ENCODE results near the gene DESI1.
A peak's percentile ranks its signal among the peaks of the same experiment; 100 is the strongest.

DESI1 gene

DNA sequence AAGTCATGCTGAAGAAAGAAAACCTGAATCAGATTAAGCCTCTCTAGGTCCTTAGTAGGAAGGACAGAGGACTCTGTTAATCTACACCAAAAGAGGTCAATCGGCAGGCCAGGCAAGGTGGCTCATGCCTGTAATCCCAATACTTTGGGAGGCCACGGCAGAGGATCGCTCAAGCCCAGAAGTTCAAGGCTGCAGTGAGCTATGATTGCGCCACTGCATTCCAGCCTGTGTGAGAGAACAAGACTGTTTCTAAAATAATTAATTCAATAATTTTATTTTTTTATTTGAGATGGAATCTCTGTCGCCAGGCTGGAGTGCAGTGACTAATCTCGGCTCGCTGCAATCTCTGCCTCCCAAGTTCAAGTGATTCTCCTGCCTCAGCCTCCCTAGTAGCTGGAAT is 4.7 kb upstream of the DESI1 start (continued):
- TF ChIP-seq ZNF549 (tag by site-specific recombination; IDR thresholded peaks at IDR 0.05) (no peak), OVOL3 (tag by site-specific recombination; IDR thresholded peaks at IDR 0.05) (no peak), SCRT1 (tag by site-specific recombination; IDR thresholded peaks at IDR 0.05; ENCODE audit: borderline replicate concordance) (no peak), ZBTB8A (tag by site-specific recombination; IDR thresholded peaks at IDR 0.05) (no peak), ZIC2 (tag by site-specific recombination; IDR thresholded peaks at IDR 0.05) (no peak), ZBTB48 (tag by site-specific recombination; IDR thresholded peaks at IDR 0.05) (no peak)

- TF ChIP-seq OSR2 (tag by site-specific recombination; IDR thresholded peaks at IDR 0.05): 0 out of 2 replicates have a peak, but pooled peaks have one; percentile 11
- TF ChIP-seq ZNF513 (tag by site-specific recombination; IDR thresholded peaks at IDR 0.05): peak; percentile 46; the same call in 1 of the 2 replicates
- TF ChIP-seq ZNF426 (tag by site-specific recombination; IDR thresholded peaks at IDR 0.05): no peak
- no peak for TF ChIP-seq ZNF155 (tag by site-specific recombination; IDR thresholded peaks at IDR 0.05)
- TF ChIP-seq BCL11A (tag by site-specific recombination; IDR thresholded peaks at IDR 0.05; ENCODE audit: low read depth): no peak
- no peak for TF ChIP-seq ZNF623 (tag by site-specific recombination; IDR thresholded peaks at IDR 0.05)
- TF ChIP-seq IKZF3 (tag by site-specific recombination; IDR thresholded peaks at IDR 0.05): no peak
- no peak for TF ChIP-seq PRDM2 (tag by site-specific recombination; IDR thresholded peaks at IDR 0.05; ENCODE audit: borderline replicate concordance)
- TF ChIP-seq ZNF132 (tag by site-specific recombination; IDR thresholded peaks at IDR 0.05; ENCODE audit: borderline replicate concordance): no peak
- no peak for TF ChIP-seq ZNF776 (tag by site-specific recombination; IDR thresholded peaks at IDR 0.05; ENCODE audit: borderline replicate concordance)
- Histone ChIP-seq H3K36me3 (ENCODE audit: control insufficient read depth in 2 of 2, insufficient read depth in 1 of 2, low read length in 2 of 2) (peaks cover 45 to 47% of the 10 kb centered on the region in 2 experiments), H3K9me3 (ENCODE audit: control insufficient read depth, insufficient read depth, low read depth, low read length) (no peaks in the 10 kb centered on the region), H3K4me1 (ENCODE audit: control insufficient read depth, insufficient read depth, low read length) (peaks cover 3% of the 10 kb centered on the region; the same call in 1 of the 2 replicates), H3K4me3 (ENCODE audit: low read depth, low read length) (peak overlapping the region; percentile 98), H3K27ac (ENCODE audit: extremely low read depth, low read depth, low read length) (peak overlapping the region; percentile 97)
- ChIA-PET CTCF (interaction anchor here (1.5 kb wide), 1 partner anchor 25 kb away, joined by 4 read pairs; no protein-coding TSS in a partner anchor), POLR2A (interaction anchor here (1.1 to 3.5 kb wide), 22 partner anchors 10 to 325 kb away, joined by 3 to 75 read pairs (median 7); partner anchors contain the start of genes CCDC134, CENPM, CSDC2 and PHF5A)
Measured at GRCh38 chr22:41621911-41622179, 1.0 kb upstream of the DESI1 start.
